ENCODE data around the gene MS4A14. TPM values are rescaled to one million over a fixed set of nuclear protein-coding genes. Genes with fewer than 3 reads are reported as not detected.
"Not testable (repeated sequence)": the region's sequence is repeated elsewhere in the genome, so short reads cannot be mapped to it uniquely, and the experiment has no call there.

Gene MS4A14
- polyA plus RNA-seq, 1 donor from 2014 or later, result 1.1 TPM

- H3K27ac Mint-ChIP-seq, result no peak overlapping the region
- peaks cover 5 to 12% (median 10%) of the 10 kb centered on the region in 3 donors for H3K9me3 Mint-ChIP-seq
- H3K4me1 Mint-ChIP-seq, result peaks cover 0 to 7% (median 0%) of the 10 kb centered on the region in 3 donors
- H3K27me3 Mint-ChIP-seq, result no peaks in the 10 kb centered on the region
- peaks cover 5% of the 10 kb centered on the region for H3K36me3 Mint-ChIP-seq
- H3K4me3 Mint-ChIP-seq, result no peak overlapping the region
Measured at GRCh38 chr11:60422609-60423008, 26.4 kb downstream of the MS4A14 start.

GRCh38 chr11:60428517-60428916 lies 32.3 kb downstream of the MS4A14 start:
- H3K4me1 Mint-ChIP-seq, result peaks cover 0 to 4% (median 2%) of the 10 kb centered on the region in 3 donors
- H3K27me3 Mint-ChIP-seq, result peaks cover 2% of the 10 kb centered on the region
- H3K27ac Mint-ChIP-seq, result no peak overlapping the region
- H3K36me3 Mint-ChIP-seq, result no peaks in the 10 kb centered on the region
- peaks cover 0 to 2% (median 1%) of the 10 kb centered on the region in 3 donors for H3K9me3 Mint-ChIP-seq
- peak overlapping the region in 1 of 4 donors; percentile 43 for H3K4me3 Mint-ChIP-seq

- no peaks in the 10 kb centered on the region for H3K36me3 Mint-ChIP-seq
- peak within 1 kb of the TSS in 1 of 4 donors; percentile 43 for H3K4me3 Mint-ChIP-seq
- peaks cover 3 to 6% (median 4%) of the 10 kb centered on the region in 3 donors for H3K4me1 Mint-ChIP-seq
- peaks cover 0 to 2% (median 1%) of the 10 kb centered on the region in 3 donors for H3K9me3 Mint-ChIP-seq
- peaks cover 2% of the 10 kb centered on the region for H3K27me3 Mint-ChIP-seq
- H3K27ac Mint-ChIP-seq, result peak within 1 kb of the TSS in 2 of 3 donors; percentile 26 to 59
Measured at GRCh38 chr11:60429272-60429671, 33.0 kb downstream of the MS4A14 start, which contains the start of gene MS4A5. Gene MS4A5 (plus strand): TSS chr11:60429572. CDS start chr11:60429675, 103 bp downstream.

DNA sequence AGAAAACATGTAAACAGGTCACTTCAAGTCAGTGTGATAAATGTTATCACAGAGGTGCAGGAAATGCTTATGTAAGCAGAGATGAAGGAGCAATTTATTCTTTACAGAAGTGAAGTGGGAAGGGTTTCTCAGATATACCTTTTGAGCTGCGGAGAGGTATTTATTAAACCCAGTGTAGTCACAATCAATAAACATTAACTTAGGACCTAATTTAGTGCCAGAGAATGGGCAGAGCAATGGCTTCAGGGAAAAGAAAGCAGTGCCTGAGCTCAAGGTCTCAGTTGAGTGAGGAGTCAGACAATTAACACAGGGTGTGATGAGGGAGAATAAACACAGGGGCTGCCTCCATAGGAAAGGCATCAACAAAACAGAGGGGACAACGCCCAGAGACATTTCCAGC lies 35.0 kb downstream of the MS4A14 start:
- H3K9me3 Mint-ChIP-seq, result peaks cover 0 to 1% (median 0%) of the 10 kb centered on the region in 3 donors
- H3K4me1 Mint-ChIP-seq, result peaks cover 3 to 6% (median 4%) of the 10 kb centered on the region in 3 donors
- H3K4me3 Mint-ChIP-seq, result no peak overlapping the region
- H3K27me3 Mint-ChIP-seq, result peaks cover 2% of the 10 kb centered on the region
- H3K36me3 Mint-ChIP-seq, result no peaks in the 10 kb centered on the region
- H3K27ac Mint-ChIP-seq, result peak overlapping the region in 1 of 3 donors; percentile 80

DNA sequence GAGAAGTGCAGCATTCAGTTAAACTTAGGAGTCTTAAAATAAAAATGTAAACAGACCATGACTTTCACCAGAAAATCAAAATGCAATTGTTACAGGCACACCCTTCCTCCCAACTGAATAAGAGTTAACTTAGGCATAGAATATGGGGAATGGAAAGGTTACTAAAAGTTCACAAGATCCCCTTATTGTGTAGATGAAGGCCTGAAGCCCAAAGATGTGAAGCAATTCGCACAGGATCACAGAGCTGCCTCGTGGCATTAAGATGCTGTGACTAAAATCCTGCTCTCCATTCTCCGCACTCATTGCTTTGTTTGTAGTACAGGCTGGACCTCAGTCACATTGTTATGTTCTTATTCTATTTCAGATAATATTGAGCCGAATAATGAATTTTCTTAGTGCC lies 37.1 kb downstream of the MS4A14 start:
- no peak overlapping the region for H3K4me3 Mint-ChIP-seq
- peaks cover 0 to 1% (median 0%) of the 10 kb centered on the region in 3 donors for H3K9me3 Mint-ChIP-seq
- no peaks in the 10 kb centered on the region for H3K36me3 Mint-ChIP-seq
- H3K4me1 Mint-ChIP-seq, result peaks cover 3 to 6% (median 4%) of the 10 kb centered on the region in 3 donors
- H3K27ac Mint-ChIP-seq, result no peak overlapping the region
- H3K27me3 Mint-ChIP-seq, result peaks cover 2% of the 10 kb centered on the region

DNA sequence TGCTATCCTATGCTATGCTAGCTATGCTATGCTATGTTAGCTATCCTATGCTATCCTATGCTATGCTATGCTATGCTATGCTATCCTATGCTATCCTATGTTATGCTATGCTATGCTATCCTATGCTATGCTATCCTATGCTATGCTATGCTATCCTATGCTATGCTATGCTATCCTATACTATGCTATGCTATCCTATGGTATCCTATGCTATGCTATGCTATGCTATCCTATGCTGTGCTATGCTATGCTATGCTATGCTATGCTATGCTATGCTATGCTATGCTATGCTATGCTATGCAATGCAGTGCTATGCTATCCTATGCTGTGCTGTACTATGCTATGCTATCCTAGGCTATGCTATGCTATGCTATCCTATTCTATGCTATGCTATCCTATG lies 50.8 kb downstream of the MS4A14 start:
- Mint-ChIP-seq H3K9me3 (no peaks in the 10 kb centered on the region), H3K36me3 (peaks cover 2% of the 10 kb centered on the region), H3K4me1 (peaks cover 42 to 52% (median 43%) of the 10 kb centered on the region in 3 donors), H3K27me3 (no peaks in the 10 kb centered on the region), H3K27ac (peak overlapping the region in 2 of 3 donors; percentile 85 to 97), H3K4me3 (peak overlapping the region in 2 of 4 donors; percentile 29 to 92)

GRCh38 chr11:60447846-60448245 lies 51.6 kb downstream of the MS4A14 start:
- H3K4me1 Mint-ChIP-seq, result peaks cover 39 to 49% (median 39%) of the 10 kb centered on the region in 3 donors
- peaks cover 2% of the 10 kb centered on the region for H3K36me3 Mint-ChIP-seq
- no peaks in the 10 kb centered on the region for H3K9me3 Mint-ChIP-seq
- no peaks in the 10 kb centered on the region for H3K27me3 Mint-ChIP-seq
- H3K27ac Mint-ChIP-seq, result peak overlapping the region in 1 of 3 donors; percentile 62
- peak overlapping the region in 1 of 4 donors; percentile 17 for H3K4me3 Mint-ChIP-seq

GRCh38 chr11:60451185-60451584 lies 54.9 kb downstream of the MS4A14 start:
- not testable (repeated sequence) for H3K9me3 Mint-ChIP-seq, H3K27ac Mint-ChIP-seq, H3K4me3 Mint-ChIP-seq, H3K36me3 Mint-ChIP-seq, H3K27me3 Mint-ChIP-seq
- peaks cover 36 to 47% (median 45%) of the 10 kb centered on the region in 3 donors for H3K4me1 Mint-ChIP-seq

DNA sequence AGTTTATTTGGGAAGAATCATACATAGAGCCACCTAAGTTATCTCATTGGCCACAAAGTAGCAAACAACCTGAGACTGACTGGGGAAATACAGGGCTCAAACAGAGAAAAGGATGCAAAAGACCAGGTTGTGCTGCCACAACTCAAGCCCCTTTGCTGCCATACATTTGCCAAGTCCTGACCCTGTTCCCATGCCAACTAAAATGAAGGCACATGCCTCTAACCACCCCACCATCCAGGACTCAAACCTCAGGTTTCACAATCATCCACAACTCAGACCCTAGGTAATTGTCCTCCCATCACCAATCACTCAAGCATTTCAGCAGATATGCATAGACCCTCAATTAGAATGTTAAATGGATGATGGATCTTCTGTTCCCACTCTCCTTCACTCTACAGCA lies 58.0 kb downstream of the MS4A14 start:
- peaks cover 28 to 35% (median 35%) of the 10 kb centered on the region in 3 donors for H3K4me1 Mint-ChIP-seq

GRCh38 chr11:60455531-60456042 lies 59.3 kb downstream of the MS4A14 start, which contains the start of gene MS4A1:
Gene MS4A1 (plus strand): TSS chr11:60455847. CDS start chr11:60462375, 6,528 bp downstream.
- peaks cover 36 to 40% (median 40%) of the 10 kb centered on the region in 3 donors for H3K4me1 Mint-ChIP-seq
- H3K9me3 Mint-ChIP-seq, result no peaks in the 10 kb centered on the region
- H3K27me3 Mint-ChIP-seq, result no peaks in the 10 kb centered on the region
- H3K36me3 Mint-ChIP-seq, result peaks cover 21% of the 10 kb centered on the region
- peak within 1 kb of the TSS; percentile 83 to 95 (median 95) for H3K27ac Mint-ChIP-seq
- peak within 1 kb of the TSS; percentile 97 to 100 (median 99) for H3K4me3 Mint-ChIP-seq

More for the DNA sequence above, 58.0 kb downstream of the MS4A14 start:
- Mint-ChIP-seq H3K27ac (peak overlapping the region; percentile 83 to 95 (median 95)), H3K27me3 (no peaks in the 10 kb centered on the region), H3K9me3 (no peaks in the 10 kb centered on the region), H3K36me3 (peaks cover 19% of the 10 kb centered on the region), H3K4me3 (peak overlapping the region in 3 of 4 donors; percentile 84 to 98 (median 97))

DNA sequence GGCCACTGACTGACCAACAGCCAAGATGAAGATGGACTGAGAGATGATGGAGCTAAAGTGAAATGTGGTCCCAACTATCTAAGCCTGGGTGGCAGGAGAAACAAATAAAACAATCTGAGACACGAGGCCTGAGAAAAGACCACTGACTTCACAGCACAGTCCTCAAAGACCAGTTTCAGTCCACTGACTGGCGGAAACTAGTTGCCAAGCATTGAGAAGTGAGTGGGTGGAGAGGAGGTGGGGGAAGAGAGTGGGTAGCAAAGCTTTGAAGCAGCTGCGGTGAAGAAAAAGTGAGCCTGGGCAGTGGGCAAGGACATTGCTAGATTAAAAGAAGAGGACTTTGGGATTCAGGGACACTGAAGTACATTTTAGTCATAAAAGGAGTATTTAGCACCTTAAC lies 61.3 kb downstream of the MS4A14 start:
- Mint-ChIP-seq H3K4me3 (peak overlapping the region; percentile 97 to 100 (median 99)), H3K27ac (peak overlapping the region; percentile 83 to 95 (median 95))

DNA sequence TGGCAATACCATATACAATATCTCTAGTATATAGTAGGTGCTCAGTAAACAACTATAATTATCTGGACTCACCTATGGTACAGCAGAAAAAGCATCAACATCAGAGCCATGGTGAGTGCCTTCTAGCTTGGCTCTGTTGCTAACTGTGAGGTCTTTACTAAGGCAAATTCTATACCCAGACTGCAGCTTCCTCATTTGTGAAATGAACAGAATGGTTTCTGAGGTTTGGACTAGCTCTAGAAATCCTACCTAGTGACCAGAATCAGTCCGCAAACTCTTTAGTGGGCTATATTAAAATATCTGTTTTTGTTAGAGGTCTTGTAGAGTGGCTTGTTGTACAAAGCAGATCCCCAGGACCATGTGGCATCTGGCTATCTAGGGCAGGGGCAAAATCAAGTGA lies 63.1 kb downstream of the MS4A14 start:
- Mint-ChIP-seq H3K4me1 (peaks cover 53 to 60% (median 57%) of the 10 kb centered on the region in 3 donors), H3K4me3 (peak overlapping the region; percentile 84 to 97 (median 95)), H3K27me3 (no peaks in the 10 kb centered on the region), H3K9me3 (no peaks in the 10 kb centered on the region), H3K27ac (peak overlapping the region; percentile 86 to 91 (median 90)), H3K36me3 (peaks cover 25% of the 10 kb centered on the region)

More for the DNA sequence above, 61.3 kb downstream of the MS4A14 start:
- Mint-ChIP-seq H3K36me3 (peaks cover 21% of the 10 kb centered on the region), H3K4me1 (peaks cover 42 to 53% (median 52%) of the 10 kb centered on the region in 3 donors), H3K27me3 (no peaks in the 10 kb centered on the region), H3K9me3 (no peaks in the 10 kb centered on the region)

Other genes with a start within 250 kb of the MS4A14 start
- 2.4 TPM for gene MS4A6A, start 213.4 kb upstream of the MS4A14 start, polyA plus RNA-seq
- not detected for gene MS4A4E, start 153.3 kb upstream of the MS4A14 start, polyA plus RNA-seq
- not detected for gene MS4A4A, start 115.8 kb upstream of the MS4A14 start, polyA plus RNA-seq
- gene MS4A6E, start 69.2 kb upstream of the MS4A14 start, polyA plus RNA-seq, result not detected
- gene MS4A7, start 17.9 kb upstream of the MS4A14 start, polyA plus RNA-seq, result 16.8 TPM
- not detected for gene MS4A5, start 33.1 kb downstream of the MS4A14 start, polyA plus RNA-seq
- gene MS4A1, start 59.4 kb downstream of the MS4A14 start, polyA plus RNA-seq, result 845 TPM
- not detected for gene MS4A12, start 96.3 kb downstream of the MS4A14 start, polyA plus RNA-seq
- gene MS4A13, start 118.9 kb downstream of the MS4A14 start, polyA plus RNA-seq, result not detected

Data from IgD-negative memory B cell (primary cell).